GM21825 (cell line): ENCODE results near the gene RSPO3.
"Not testable (repeated sequence)": the region's sequence is repeated elsewhere in the genome, so short reads cannot be mapped to it uniquely, and the experiment has no call there.

Experiments
- ATAC-seq: cut with Tn5 transposase; IDR thresholded peaks from one replicate; pipeline ENCODE4 v1.9.1; 2021; ENCODE audit warnings: mild to moderate bottlenecking, moderate library complexity; ENCODE audit not compliant: unreplicated experiment

RSPO3 gene

DNA sequence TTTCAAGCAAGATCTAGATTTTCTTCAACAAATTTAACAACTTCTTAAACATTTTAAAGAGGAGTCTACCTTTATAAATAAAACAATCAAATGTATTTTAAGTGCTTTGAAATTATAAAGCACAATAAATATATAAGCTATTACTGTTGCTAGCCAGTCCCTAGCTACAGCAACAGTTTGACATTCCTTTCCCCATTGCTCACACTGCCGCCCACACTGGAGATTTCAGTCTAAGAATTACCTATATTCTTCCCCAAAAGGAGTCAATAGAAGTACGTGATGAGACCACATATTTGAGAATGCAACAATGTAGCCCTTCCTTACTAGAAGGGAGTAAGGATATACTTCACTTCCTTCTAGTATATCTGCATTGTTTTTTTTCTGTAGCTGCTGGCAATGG, 82.8 kb downstream of the RSPO3 start:
- no peak for ATAC-seq

DNA sequence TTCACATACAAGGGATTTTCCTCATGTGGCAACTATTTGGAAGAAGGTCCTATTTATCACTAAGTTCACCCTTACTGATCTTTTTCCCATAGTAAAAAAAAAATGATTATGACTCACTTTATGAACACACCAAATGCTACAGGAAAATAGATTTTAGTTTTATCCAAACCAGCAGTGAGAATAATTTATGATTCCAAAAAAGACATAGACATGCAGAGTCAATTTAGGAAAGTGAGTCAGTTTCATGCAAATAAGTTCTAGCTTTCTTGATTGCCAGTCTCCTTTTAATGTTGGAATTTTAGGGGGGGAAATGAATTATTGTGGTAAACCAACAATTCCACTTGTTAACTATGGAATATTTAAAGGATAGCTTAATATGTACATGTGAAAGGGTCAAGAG, 84.2 kb downstream of the RSPO3 start:
- no peak for ATAC-seq

DNA sequence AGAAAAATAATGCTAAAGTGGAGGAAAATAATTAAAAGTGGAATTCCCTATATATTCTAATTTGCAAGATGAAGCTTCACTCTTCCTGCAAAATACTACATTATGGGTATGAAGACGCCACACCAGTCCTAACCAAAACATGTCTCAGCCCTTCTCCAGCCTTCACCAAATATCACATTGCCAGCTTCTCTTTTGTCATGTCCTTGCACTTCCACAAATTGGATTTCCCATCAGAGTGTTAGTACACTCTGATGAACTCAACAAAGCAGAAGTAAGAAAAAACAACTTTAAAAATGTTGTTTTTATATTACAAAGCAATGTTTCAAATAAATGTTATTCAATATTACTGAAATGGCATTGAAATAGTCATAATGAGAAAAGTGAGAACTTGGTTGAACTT, 85.8 kb downstream of the RSPO3 start:
- no peak for ATAC-seq

DNA sequence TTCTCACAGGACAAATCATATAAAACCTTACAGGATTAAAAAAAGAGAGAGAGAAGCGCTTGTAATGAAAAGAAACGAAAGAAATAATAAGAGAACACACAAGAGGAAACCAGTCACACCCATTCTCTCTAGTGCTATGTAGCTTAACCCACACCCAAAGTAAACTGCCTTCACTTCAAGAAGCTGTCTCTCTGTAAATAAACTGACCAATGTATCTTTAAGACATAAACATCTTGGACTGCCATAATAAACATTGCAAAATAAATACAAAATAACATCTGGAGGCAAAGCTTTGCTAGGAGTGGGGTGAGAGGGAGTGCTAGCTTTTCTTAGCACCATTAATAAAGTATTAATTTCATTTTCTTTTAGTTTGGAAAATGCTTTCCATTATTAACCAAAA, 86.6 kb downstream of the RSPO3 start:
- no peak for ATAC-seq

DNA sequence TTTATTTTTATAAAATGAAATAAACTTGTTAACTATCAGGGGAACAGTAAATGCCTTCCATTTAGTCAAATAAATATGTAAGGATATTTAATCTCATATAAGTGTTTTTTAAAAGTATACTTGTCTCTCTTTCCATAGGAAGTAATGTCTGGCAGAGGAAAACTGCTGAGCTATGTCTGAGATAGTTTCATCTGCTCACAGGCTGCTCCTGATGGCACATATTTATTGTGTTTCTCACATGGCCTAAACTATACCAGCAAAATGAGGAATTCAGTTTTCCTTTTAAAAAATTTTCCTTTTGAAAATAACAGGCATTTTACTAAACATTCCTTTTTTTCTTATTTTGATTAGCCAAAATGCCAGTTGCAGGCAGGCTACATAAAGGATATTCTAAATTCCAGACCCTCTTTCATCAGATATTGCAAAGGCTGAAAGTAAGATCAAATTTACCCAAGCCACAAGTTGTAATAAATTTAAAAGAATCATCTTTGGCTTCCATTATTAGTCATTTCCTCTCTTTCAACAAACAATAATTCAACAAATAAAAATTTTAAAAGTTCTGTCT, 88.1 kb downstream of the RSPO3 start:
- ATAC-seq, result no peak

DNA sequence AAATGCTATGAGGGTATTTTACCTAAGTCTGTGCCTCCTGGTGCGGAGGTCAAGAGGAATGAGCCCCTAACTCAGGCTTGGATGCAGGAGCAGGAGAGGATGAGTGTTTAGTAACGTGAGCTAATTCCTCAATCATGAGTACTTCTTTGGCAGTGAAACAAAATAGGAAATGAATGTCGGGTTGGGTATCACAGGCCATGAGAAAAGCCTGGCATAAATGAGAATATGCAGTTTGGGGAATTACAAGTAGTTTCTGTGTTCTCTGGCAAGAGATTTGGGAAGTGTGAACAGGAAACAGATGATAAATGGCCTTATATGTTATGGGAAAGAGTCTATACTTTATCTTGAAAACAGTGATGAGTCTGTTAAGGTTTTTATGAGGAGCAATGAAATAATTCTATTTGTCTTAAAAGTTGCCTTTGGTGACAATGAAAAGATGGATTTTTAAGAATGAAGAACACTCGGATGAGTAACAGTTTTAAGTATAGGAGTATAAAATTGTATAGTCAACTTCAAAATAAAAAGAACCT, 89.2 kb downstream of the RSPO3 start:
- ATAC-seq, result no peak

DNA sequence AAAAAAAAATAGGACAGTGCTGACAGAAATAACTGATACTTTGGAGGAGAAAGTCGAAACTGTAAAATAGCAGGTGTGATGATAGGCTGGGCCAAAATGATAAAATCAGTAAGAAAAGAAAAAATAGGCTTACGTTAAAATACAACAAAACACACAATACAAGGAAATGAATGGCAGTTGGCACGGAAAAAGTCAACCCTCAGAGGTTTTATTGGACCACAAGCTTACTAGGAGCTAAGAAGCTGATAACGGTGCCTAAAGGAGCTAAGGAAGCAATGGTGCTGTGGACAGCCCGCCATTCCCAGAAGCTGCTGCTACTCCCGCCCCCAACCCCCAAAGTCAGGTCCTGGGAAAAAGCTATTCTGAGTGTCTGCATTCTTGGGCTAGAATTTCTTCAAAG, 92.3 kb downstream of the RSPO3 start:
- no peak for ATAC-seq

DNA sequence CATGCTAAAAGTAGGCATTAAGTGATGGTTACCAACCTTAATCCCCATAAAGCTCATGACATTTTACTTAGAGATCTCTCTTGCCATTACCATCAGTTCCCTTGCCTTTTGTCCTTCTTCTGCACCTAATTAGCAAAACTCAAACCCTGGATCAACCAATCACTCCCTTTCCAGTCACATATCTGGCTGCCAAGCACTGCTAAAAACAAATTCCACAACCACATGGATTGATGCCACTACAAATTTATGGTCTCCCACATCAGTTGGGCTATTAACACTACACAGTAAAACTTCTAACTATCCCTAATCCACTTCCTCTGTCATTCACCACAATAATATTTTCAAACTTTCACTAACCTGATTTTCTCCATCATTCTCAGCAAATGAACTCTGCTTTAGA, 93.9 kb downstream of the RSPO3 start:
- ATAC-seq, result no peak

DNA sequence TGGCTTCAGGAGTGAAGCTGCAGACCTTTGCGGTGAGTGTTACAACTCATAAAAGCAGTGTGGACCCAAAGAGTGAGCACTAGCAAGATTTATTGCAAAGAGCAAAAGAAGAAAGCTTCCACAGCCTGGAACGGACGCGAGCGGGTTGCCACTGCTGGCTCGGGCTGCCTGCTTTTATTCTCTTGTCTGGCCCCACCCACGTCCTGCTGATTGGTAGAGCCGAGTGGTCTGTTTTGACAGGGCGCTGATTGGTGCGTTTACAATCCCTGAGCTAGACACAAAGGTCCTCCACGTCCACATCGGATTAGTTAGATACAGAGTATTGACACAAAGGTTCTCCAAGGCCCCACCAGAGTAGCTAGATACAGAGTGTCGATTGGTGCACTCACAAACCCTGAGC, 95.6 kb downstream of the RSPO3 start:
- ATAC-seq, result not testable (repeated sequence)

DNA sequence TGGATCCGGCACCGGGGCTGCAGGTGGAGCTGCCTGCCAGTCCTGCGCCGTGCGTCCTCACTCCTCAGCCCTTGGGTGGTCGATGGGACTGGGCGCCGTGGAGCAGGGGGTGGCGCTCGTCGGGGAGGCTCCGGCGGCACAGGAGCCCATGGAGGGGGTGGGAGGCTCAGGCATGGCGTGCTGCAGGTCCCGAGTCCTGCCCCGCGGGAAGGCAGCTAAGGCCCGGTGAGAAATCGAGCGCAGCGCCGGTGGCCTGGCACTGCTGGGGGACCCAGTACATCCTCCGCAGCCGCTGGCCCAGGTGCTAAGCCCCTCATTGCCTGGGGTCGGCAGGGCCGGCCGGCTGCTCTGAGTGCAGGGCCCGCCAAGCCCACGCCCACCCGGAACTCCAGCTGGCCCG, 96.1 kb downstream of the RSPO3 start:
- ATAC-seq, result not testable (repeated sequence)

DNA sequence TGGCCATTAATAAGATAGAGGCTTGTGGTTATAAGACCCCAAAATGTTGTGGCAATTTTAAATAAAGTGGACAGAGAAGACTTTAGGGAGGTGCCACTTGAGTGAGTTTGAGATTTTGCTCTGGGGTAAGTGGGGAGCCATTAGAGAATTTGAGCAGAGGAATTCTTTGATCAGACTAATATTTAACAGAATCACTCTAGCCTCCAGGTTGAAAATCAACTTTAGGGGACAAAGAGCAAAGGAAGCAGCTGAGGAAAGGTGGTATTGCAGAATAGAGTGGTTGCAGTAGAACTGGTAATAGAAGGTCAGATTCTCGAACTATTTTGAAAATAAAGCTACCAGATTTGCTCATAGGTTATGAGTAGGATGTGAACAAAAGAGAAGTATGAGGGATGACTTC, 97.5 kb downstream of the RSPO3 start:
- no peak for ATAC-seq

DNA sequence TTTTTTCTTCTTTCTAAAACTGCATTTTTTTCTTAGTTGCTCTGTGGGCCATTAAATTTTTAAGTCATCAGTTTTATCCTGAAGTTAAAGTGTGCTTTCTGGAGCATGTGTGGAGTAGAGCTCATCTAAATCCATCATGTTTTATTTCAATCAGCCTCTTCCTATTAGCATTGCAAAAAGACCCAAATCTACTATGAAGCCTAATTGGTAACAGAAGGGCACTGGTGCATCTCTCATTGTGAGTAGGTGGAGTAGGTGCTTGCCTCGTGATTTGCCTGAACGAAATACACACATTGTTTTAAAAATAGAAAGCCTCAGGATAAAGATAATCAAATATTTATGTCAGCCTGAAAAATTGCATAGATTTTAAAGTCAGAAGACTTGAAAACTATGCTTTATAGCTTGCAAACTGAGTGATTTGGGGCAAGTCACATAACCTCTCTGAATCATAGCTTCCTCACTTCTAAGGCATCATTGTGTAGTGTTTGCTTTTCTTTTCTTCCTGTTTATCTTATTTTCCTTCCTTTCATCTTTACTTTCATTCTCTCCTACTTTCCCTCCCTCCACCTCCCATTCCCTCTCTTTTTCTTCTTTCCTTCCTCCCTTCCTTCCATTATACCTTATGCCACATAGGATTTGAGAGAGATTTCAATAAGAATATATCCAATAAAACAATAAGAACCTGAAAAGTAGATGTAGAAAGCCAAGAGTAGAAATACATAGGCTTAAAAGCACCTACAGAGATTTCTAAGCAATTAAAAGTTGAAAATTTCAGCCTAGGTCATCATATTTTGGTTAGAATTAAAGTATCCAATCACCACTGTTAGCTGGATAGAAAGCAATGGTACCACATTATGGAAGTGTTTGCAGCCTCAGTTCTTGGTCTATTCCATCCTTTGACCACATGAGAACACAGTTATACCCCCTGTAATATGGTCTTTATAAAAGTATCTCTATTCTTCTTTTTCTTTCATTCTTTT, 98.6 kb downstream of the RSPO3 start:
- ATAC-seq, result no peak

DNA sequence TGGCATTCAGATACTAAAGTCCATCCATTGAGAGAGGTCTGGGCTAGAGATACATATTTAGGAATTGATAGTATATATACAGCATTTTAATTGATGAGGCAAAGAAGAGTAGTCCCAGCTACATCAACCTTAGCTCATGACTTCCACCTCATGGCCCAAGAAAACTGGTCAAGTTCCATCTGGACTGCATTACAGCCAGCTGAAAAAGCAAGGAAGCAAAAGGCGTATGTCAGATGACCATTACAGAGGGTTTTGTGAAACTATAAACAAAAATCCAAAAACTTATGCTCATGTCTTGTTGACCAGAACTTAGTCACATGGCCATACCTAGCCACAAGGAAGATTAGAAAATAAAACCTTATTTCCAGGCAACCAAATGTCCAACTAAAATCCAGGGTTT, 101.4 kb downstream of the RSPO3 start:
- ATAC-seq, result no peak

DNA sequence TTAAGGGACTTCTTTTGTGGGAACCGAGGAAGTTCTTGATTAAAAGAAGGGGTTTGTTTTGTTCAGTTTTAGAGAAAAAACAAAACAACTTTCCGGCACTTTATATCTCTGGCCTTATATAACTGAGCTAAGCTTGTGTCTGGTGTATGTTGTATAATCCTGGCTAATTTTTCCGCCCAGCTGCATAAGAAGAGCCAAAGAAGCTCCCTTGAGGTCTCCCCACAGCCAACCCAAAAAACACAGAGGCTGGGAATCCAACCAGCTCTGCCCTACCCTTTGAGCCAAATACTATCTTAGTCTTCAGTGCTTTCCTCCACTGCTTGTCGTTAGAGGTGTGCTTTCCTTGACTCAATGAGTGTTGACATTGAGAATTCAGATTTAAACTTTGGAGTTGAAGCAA, 102.7 kb downstream of the RSPO3 start:
- no peak for ATAC-seq

DNA sequence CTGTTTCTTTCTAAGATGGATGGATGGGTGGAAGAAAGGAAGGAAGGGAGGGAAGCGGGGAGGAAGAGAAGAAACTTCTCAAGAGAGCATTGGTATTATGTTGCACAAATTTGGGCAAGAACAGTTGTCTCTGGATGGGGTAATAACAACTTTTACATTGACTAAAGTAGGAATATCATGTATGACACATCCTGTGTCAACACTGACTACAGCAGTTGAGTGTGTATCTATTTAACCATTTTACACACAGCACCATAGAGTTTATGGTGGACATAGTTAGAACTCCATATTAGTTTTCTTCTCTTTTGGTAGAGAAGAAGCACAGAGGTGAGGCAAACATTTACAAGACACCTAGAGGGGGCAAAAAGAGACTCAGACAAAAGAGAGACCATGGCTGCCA, 103.9 kb downstream of the RSPO3 start:
- ATAC-seq, result no peak

DNA sequence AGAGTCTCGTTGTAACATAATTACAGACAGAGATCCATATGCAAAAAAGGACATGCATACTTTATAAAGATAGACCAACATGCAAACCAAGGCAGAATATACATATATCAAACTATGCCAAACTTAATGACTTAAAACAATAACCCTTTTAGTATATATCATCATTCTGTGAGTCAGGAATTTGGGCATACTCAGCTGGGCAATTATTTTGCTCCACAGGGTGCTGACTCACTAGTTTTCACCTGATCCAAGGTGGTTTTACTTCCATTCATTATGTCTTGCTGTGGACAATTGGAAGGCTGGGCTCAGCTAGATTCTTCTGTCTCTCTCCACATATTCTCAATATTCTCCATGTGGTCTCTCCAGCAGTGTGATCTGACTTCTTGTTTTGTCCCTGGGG, 107.0 kb downstream of the RSPO3 start:
- ATAC-seq, result no peak

DNA sequence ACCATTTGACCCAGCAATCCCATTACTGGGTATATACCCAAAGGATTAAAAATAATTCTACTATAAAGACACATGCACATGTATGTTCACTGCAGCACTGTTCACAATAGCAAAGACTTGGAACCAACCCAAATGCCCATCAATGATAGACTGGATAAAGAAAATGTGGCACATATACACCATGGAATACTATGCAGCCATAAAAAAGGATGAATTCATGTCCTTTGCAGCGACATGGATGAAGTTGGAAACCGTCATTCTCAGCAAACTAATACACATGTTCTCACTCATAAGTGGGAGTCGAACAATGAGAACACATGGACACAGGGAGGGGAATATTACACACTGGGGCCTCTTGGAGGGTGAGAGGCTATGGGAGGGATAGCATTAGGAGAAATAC, 115.3 kb downstream of the RSPO3 start:
- ATAC-seq, result not testable (repeated sequence)

DNA sequence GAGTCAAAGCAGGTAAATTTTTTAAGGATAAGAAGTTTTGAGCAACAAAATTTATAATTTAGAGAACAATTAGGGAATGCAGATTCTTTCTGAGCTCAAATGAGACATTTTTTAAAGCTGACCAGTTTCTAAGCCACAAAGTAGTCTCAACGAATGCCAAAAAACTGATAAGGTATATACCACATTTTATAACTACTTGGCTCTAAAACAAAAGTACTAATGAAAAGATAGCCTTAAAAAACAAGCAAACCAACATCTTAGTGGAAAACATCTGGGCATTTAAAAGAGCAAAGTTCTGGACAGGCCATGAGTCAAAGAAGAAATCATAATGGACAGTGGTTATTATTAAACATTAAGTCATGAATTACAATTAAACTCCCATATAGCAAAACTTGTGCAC, 125.0 kb downstream of the RSPO3 start:
- ATAC-seq, result no peak
